ENCODE data around the gene CUEDC2.

The CUEDC2 gene

GRCh38 chr10:102424145-102424544 lies 8.2 kb downstream of the CUEDC2 start:
- Histone ChIP-seq H3K9me3 (ENCODE audit: control insufficient read depth, low read length) (no peaks in the 10 kb centered on the region), H3K27ac (no peak overlapping the region), H3K4me1 (peaks cover 7% of the 10 kb centered on the region), H3K4me3 (ENCODE audit: low read depth, low read length) (no peak overlapping the region), H3K4me2 (ENCODE audit: low read length) (no peak overlapping the region), H3K27me3 (ENCODE audit: control insufficient read depth, insufficient read depth, low read length) (no peaks in the 10 kb centered on the region), H3K79me2 (peaks cover 27% of the 10 kb centered on the region), H3K9ac (no peak overlapping the region), H2AFZ (no peak overlapping the region), H3K36me3 (ENCODE audit: control insufficient read depth, insufficient read depth, low read length) (no peaks in the 10 kb centered on the region)
- TF ChIP-seq CTCF (IDR thresholded peaks at IDR 0.05), result no peak

GRCh38 chr10:102423372-102423968 lies 8.9 kb downstream of the CUEDC2 start:
- peaks cover 10% of the 10 kb centered on the region for H3K4me1 ChIP-seq
- no peaks in the 10 kb centered on the region for H3K36me3 ChIP-seq (ENCODE audit: control insufficient read depth, insufficient read depth, low read length)
- TF ChIP-seq CTCF (IDR thresholded peaks at IDR 0.05), result no peak
- no peak overlapping the region for H3K4me3 ChIP-seq (ENCODE audit: low read depth, low read length)
- H3K79me2 ChIP-seq, result peaks cover 27% of the 10 kb centered on the region
- no peaks in the 10 kb centered on the region for H3K27me3 ChIP-seq (ENCODE audit: control insufficient read depth, insufficient read depth, low read length)
- H3K9me3 ChIP-seq (ENCODE audit: control insufficient read depth, low read length), result no peaks in the 10 kb centered on the region
- H3K27ac ChIP-seq, result no peak overlapping the region
- H2AFZ ChIP-seq, result no peak overlapping the region
- peak overlapping the region; percentile 76 for H3K4me2 ChIP-seq (ENCODE audit: low read length)
- no peak overlapping the region for H3K9ac ChIP-seq

- H3K27me3 ChIP-seq (ENCODE audit: control insufficient read depth, insufficient read depth, low read length), result no peaks in the 10 kb centered on the region
- peak overlapping the region; percentile 95 for H2AFZ ChIP-seq
- H3K9ac ChIP-seq, result no peak overlapping the region
Observed at GRCh38 chr10:102422545-102423129, 9.7 kb downstream of the CUEDC2 start.

GRCh38 chr10:102421757-102422512 lies 10.4 kb downstream of the CUEDC2 start:
- peaks cover 14% of the 10 kb centered on the region for H3K79me2 ChIP-seq
- no peak for TF ChIP-seq CTCF (IDR thresholded peaks at IDR 0.05)
- H3K27me3 ChIP-seq (ENCODE audit: control insufficient read depth, insufficient read depth, low read length), result no peaks in the 10 kb centered on the region
- H3K4me1 ChIP-seq, result peaks cover 15% of the 10 kb centered on the region
- H3K27ac ChIP-seq, result peak overlapping the region; percentile 98
- H3K4me3 ChIP-seq (ENCODE audit: low read depth, low read length), result peak overlapping the region; percentile 85
- H2AFZ ChIP-seq, result peak overlapping the region; percentile 95
- peak overlapping the region; percentile 76 for H3K4me2 ChIP-seq (ENCODE audit: low read length)
- no peaks in the 10 kb centered on the region for H3K36me3 ChIP-seq (ENCODE audit: control insufficient read depth, insufficient read depth, low read length)
- H3K9me3 ChIP-seq (ENCODE audit: control insufficient read depth, low read length), result no peaks in the 10 kb centered on the region
- peak overlapping the region; percentile 64 for H3K9ac ChIP-seq

More at GRCh38 chr10:102422545-102423129, 9.7 kb downstream of the CUEDC2 start:
- Histone ChIP-seq H3K36me3 (ENCODE audit: control insufficient read depth, insufficient read depth, low read length) (no peaks in the 10 kb centered on the region), H3K4me3 (ENCODE audit: low read depth, low read length) (peak overlapping the region; percentile 85), H3K4me2 (ENCODE audit: low read length) (peak overlapping the region; percentile 76), H3K9me3 (ENCODE audit: control insufficient read depth, low read length) (no peaks in the 10 kb centered on the region), H3K27ac (peak overlapping the region; percentile 98), H3K4me1 (peaks cover 15% of the 10 kb centered on the region), H3K79me2 (peaks cover 20% of the 10 kb centered on the region)
- TF ChIP-seq CTCF (IDR thresholded peaks at IDR 0.05), result peak; percentile 92

Data from parathyroid adenoma (tissue), 2 donors.